Measurements from ENCODE around the gene SEMA4D.

The SEMA4D gene

GRCh38 chr9:89364666-89365531 lies 133.0 kb downstream of the SEMA4D start:
- no peak for DNase-seq

GRCh38 chr9:89363921-89364665 lies 133.8 kb downstream of the SEMA4D start:
- DNase-seq, result no peak

- DNase-seq, result no peak
These were observed 134.6 kb downstream of the SEMA4D start for GRCh38 chr9:89363311-89363670.

- DNase-seq, result no peak
These were observed 135.1 kb downstream of the SEMA4D start for GRCh38 chr9:89362647-89363310.

GRCh38 chr9:89361816-89362646 lies 135.9 kb downstream of the SEMA4D start:
- DNase-seq, result no peak

GRCh38 chr9:89361031-89361430 lies 136.9 kb downstream of the SEMA4D start:
- no peak for DNase-seq

- no peak for DNase-seq
These were observed 137.4 kb downstream of the SEMA4D start for GRCh38 chr9:89360465-89360864.

GRCh38 chr9:89359751-89360261 lies 138.1 kb downstream of the SEMA4D start:
- no peak for DNase-seq

- no peak for DNase-seq
These were observed 138.9 kb downstream of the SEMA4D start for GRCh38 chr9:89358985-89359384.

- DNase-seq, result no peak
These were observed 139.5 kb downstream of the SEMA4D start for GRCh38 chr9:89358376-89358916.

GRCh38 chr9:89357331-89358197 lies 140.3 kb downstream of the SEMA4D start:
- no peak for DNase-seq

- no peak for DNase-seq
These were observed 141.1 kb downstream of the SEMA4D start for GRCh38 chr9:89356782-89357181.

- DNase-seq, result no peak
These were observed 143.4 kb downstream of the SEMA4D start for GRCh38 chr9:89354471-89354870.

- no peak for DNase-seq
These were observed 143.9 kb downstream of the SEMA4D start for GRCh38 chr9:89353989-89354388.

- no peak for DNase-seq
These were observed 144.9 kb downstream of the SEMA4D start for GRCh38 chr9:89352874-89353649.

GRCh38 chr9:89352451-89352850 lies 145.5 kb downstream of the SEMA4D start:
- DNase-seq, result no peak

- DNase-seq, result no peak
These were observed 146.2 kb downstream of the SEMA4D start for GRCh38 chr9:89351584-89352300.

GRCh38 chr9:89350988-89351557 lies 146.8 kb downstream of the SEMA4D start:
- DNase-seq, result no peak

- DNase-seq, result no peak
These were observed 148.3 kb downstream of the SEMA4D start for GRCh38 chr9:89349607-89350006.
